Measurements from ENCODE around the gene FYCO1. TPM values are rescaled to one million over a fixed set of nuclear protein-coding genes. Genes with fewer than 3 reads are reported as not detected.

Gene FYCO1
- total and polyA plus RNA-seq, 2 of the 8 experiments (the other 6 are each of a cell fraction or from before 2014, with no cell fraction given) = 4.8 to 10.8 TPM

GRCh38 chr3:46036191-46036590 lies 40.6 kb upstream of the FYCO1 start:
- no peak overlapping the region for H2BK5ac ChIP-seq (ENCODE audit: low read depth, low read length)
- no peak overlapping the region for H4K91ac ChIP-seq (replicated peaks; ENCODE audit: insufficient read length, low read length)
- no peak overlapping the region for H3K4me2 ChIP-seq (ENCODE audit: insufficient read depth in 1 of 2, low read depth in 2 of 2, low read length in 2 of 2)
- no peak overlapping the region for H4K5ac ChIP-seq (ENCODE audit: insufficient read length, low read depth, low read length)
- no peak overlapping the region for H2BK20ac ChIP-seq (ENCODE audit: low read length)
- H3K23me2 ChIP-seq (ENCODE audit: low read depth, low read length) = no peaks in the 10 kb centered on the region
- 91% methylated on average over 1 of the region's 1 CpG; no CpG with 5 or more reads in 1 of the 2 experiments for WGBS, 2 experiments (ENCODE audit: extremely low coverage in 1 of 2, insufficient coverage in 1 of 2, insufficient read length in 1 of 2, insufficient replicate concordance in 2 of 2, low coverage in 1 of 2, low lambda C conversion rate in 2 of 2, missing lambda C conversion rate in 1 of 2)
- no peaks in the 10 kb centered on the region for H3K4me1 ChIP-seq (replicated peaks in 1 of 4; ENCODE audit: control insufficient read depth in 3 of 4, insufficient read depth in 4 of 4, low read length in 3 of 4)
- no peak overlapping the region for H3K18ac ChIP-seq (ENCODE audit: extremely low read depth, low read length)
- H3K27me3 ChIP-seq (replicated peaks in 1 of 4; ENCODE audit: control insufficient read depth in 3 of 4, extremely low read depth in 1 of 4, insufficient read depth in 3 of 4, low read length in 3 of 4) = peaks cover 0 to 1% (median 0%) of the 10 kb centered on the region in 4 experiments; a peak in 1 of 7 replicates
- no peak overlapping the region for H3K4ac ChIP-seq (replicated peaks; ENCODE audit: insufficient read length, low read depth, low read length)
- no peak overlapping the region for H2BK12ac ChIP-seq (ENCODE audit: low read depth, low read length)
- no peak overlapping the region for H2BK15ac ChIP-seq (ENCODE audit: low read length)
- no peak overlapping the region for H3K9ac ChIP-seq (replicated peaks in 1 of 4; ENCODE audit: extremely low read depth in 1 of 4, low read depth in 3 of 4, low read length in 3 of 4)
- ChIA-PET CTCF (ENCODE audit: partially characterized antibody) (no interaction called here), POLR2A (ENCODE audit: partially characterized antibody) (no interaction called here)
- H3K36me3 ChIP-seq (ENCODE audit: control insufficient read depth in 2 of 4, insufficient read depth in 4 of 4, low read length in 3 of 4) = no peaks in the 10 kb centered on the region
- H3K4me3 ChIP-seq (ENCODE audit: extremely low read depth in 1 of 4, insufficient read depth in 2 of 4, low read depth in 3 of 4, low read length in 4 of 4) = no peak overlapping the region
- no peaks in the 10 kb centered on the region for H3K79me2 ChIP-seq (ENCODE audit: control insufficient read depth in 1 of 2, insufficient read depth in 2 of 2, low read length in 2 of 2)
- no peak for DNase-seq (ENCODE audit: low read depth in 1 of 2, low spot score in 2 of 2)
- no peak overlapping the region for H4K8ac ChIP-seq (ENCODE audit: extremely low read depth, insufficient read depth, low read length)
- no peak overlapping the region for H3K56ac ChIP-seq (replicated peaks; ENCODE audit: insufficient read length, low read depth, low read length)
- H3K27ac ChIP-seq (ENCODE audit: low read depth, low read length) = no peak overlapping the region
- no peaks in the 10 kb centered on the region for H3K9me3 ChIP-seq (ENCODE audit: insufficient read depth in 2 of 2, low read depth in 1 of 2, low read length in 1 of 2)
- H2BK120ac ChIP-seq (replicated peaks; ENCODE audit: low read depth, low read length) = no peak overlapping the region
- no peak overlapping the region for H2AK5ac ChIP-seq (ENCODE audit: low read depth, low read length)
- FAIRE-seq = no peak
- no peaks in the 10 kb centered on the region for H4K20me1 ChIP-seq (replicated peaks in 1 of 2; ENCODE audit: control insufficient read depth in 1 of 2, insufficient read depth in 2 of 2, low read length in 2 of 2)
- TF ChIP-seq RBBP5 (IDR thresholded peaks at IDR 0.05; ENCODE audit: borderline replicate concordance, low read depth, low read length) (no peak), BACH1 (IDR thresholded peaks at IDR 0.05; ENCODE audit: low read length) (no peak), SUZ12 (IDR thresholded peaks at IDR 0.05; ENCODE audit: low read length) (no peak), HDAC6 (IDR thresholded peaks at IDR 0.05; ENCODE audit: low read depth, low read length) (no peak)
- H2AFZ ChIP-seq (ENCODE audit: low read length) = no peak overlapping the region
- H3K14ac ChIP-seq (ENCODE audit: insufficient read length) = no peak overlapping the region
- H3K79me1 ChIP-seq (ENCODE audit: low read depth, low read length) = no peaks in the 10 kb centered on the region
- H3K23ac ChIP-seq (ENCODE audit: insufficient read length) = no peak overlapping the region
